PC-9 (cell line): ENCODE measurements around the gene EMC10. TPM values are rescaled to one million over a fixed set of nuclear protein-coding genes. Genes with fewer than 3 reads are reported as not detected.
A peak's percentile ranks its signal among the peaks of the same experiment; 100 is the strongest.

ENCODE experiments used
- BruUV-seq: library from RNA; stranded (reverse); fragments of 400-500 nt; replicated peaks from 2 replicates; lab custom pipeline; 2021; lab: Mats Ljungman, UMichigan
- CTCF ChIA-PET: fragments of 300-600 bp; sonication (Branson Sonifier 250); formaldehyde crosslinking; loops from one replicate; lab custom pipeline; 2022; ENCODE audit warnings: antibody characterized with exemption; lab: Charles Lee
- POLR2A ChIA-PET: fragments of 300-600 bp; sonication (Branson Sonifier 250); formaldehyde crosslinking; loops from one replicate; lab custom pipeline; 2022; ENCODE audit warnings: antibody characterized with exemption; ENCODE audit not compliant: unreplicated experiment; lab: Charles Lee
- DNase-seq, 2 experiments: peaks; one replicate each; pipeline versions ENCODE4 v3.0.0 to v3.0.0-alpha.2; 2015 to 2022; ENCODE audit warnings: mixed read lengths in 1 of 2
- H2AFZ ChIP-seq: fragments of 200-600 bp; sonication (generic); 2 replicates; pipeline ENCODE4 v1.8.1; 2017; ENCODE audit warnings: antibody characterized with exemption
- H3F3A ChIP-seq: fragments of 200-600 bp; sonication (generic); 2 replicates; pipeline ENCODE4 v1.8.1; 2017; ENCODE audit warnings: antibody characterized with exemption, mild to moderate bottlenecking, low read depth; ENCODE audit not compliant: insufficient read depth
- H3K27ac ChIP-seq: fragments of 200-600 bp; sonication (generic); 2 replicates; pipeline ENCODE4 v1.6.1; 2016; ENCODE audit warnings: mixed run types
- H3K27me3 ChIP-seq: fragments of 200-600 bp; sonication (generic); 2 replicates; pipeline ENCODE4 v1.6.1; 2016; ENCODE audit warnings: low read depth, mixed run types; ENCODE audit not compliant: insufficient read depth
- H3K36me3 ChIP-seq: fragments of 200-600 bp; sonication (generic); 2 replicates; pipeline ENCODE4 v1.6.1; 2016; ENCODE audit warnings: low read depth, mixed run types
- H3K4me1 ChIP-seq: fragments of 200-600 bp; sonication (generic); replicated peaks from 2 replicates; pipeline ENCODE4 v1.6.1; 2016; ENCODE audit warnings: mixed run types; ENCODE audit not compliant: insufficient read depth
- H3K4me2 ChIP-seq: fragments of 200-600 bp; sonication (generic); 2 replicates; pipeline ENCODE4 v1.6.1; 2017; ENCODE audit warnings: mixed run types
- H3K4me3 ChIP-seq: fragments of 200-600 bp; sonication (generic); 2 replicates; pipeline ENCODE4 v1.6.1; 2016; ENCODE audit warnings: mixed run types
- H3K79me2 ChIP-seq: fragments of 200-600 bp; sonication (generic); 2 replicates; pipeline ENCODE4 v1.6.1; 2017; ENCODE audit warnings: low read depth, mixed run types
- H3K9me2 ChIP-seq: fragments of 200-600 bp; sonication (generic); 2 replicates; pipeline ENCODE4 v1.8.1; 2017; ENCODE audit warnings: mild to moderate bottlenecking; ENCODE audit not compliant: insufficient read depth
- H3K9me3 ChIP-seq: fragments of 200-600 bp; sonication (generic); 2 replicates; pipeline ENCODE4 v1.8.1; 2016; ENCODE audit warnings: low read depth; ENCODE audit not compliant: insufficient read depth
- H4K20me1 ChIP-seq: fragments of 200-600 bp; sonication (generic); 2 replicates; pipeline ENCODE4 v1.8.1; 2017; ENCODE audit not compliant: insufficient read depth
- CTCF ChIP-seq: fragments of 200-600 bp; sonication (generic); conservative IDR thresholded peaks from 2 replicates; pipeline ENCODE4 v1.6.1; 2017; ENCODE audit warnings: mixed run types, antibody characterized with exemption, mild to moderate bottlenecking, moderate library complexity
- EZH2 ChIP-seq: fragments of 200-600 bp; sonication (generic); IDR thresholded peaks from 2 replicates; pipeline ENCODE4 v1.8.0; 2017; ENCODE audit warnings: antibody characterized with exemption, low read depth
- intact Hi-C: fragments of 100-400 bp; cut with micrococcal nuclease; formaldehyde crosslinking; loops from one replicate; pipeline ENCODE4 v1.10.0; 2022; ENCODE audit not compliant: unreplicated experiment
- total RNA-seq: library from RNA; stranded (reverse); gene quantifications from 2 replicates; pipeline ENCODE4 v1.2.3, GENCODE V29; 2021

Gene EMC10
- total RNA-seq, 1 experiment from 2014 or later = 118 TPM

DNA sequence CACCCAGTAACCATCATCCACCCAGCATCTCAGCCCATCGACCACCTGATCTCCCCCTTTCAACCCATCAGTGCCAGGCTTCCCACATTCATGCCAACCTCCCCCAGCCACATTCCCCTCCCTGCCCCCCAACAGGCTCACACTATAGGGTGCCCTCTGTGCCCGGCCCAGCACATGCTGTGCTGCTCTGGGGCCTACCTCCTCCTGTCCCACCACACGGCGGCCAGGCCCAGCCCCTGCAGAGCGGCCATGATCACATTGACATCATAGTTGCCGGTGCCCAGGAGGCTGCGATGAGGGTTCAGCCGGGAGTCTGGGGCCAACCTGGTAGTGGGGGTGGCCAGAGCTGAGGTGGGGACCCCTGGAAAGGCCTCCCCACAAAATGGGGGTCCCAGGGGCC is 31.1 kb downstream of the EMC10 start:
- Histone ChIP-seq H3K36me3 (no peaks in the 10 kb centered on the region), H3K27ac (no peak overlapping the region), H3K4me2 (no peak overlapping the region), H3K9me2 (no peaks in the 10 kb centered on the region), H3F3A (no peaks in the 10 kb centered on the region; the same call in 1 of the 2 replicates), H3K4me1 (peaks cover 6% of the 10 kb centered on the region), H3K4me3 (no peak overlapping the region), H3K79me2 (no peaks in the 10 kb centered on the region), H3K27me3 (no peaks in the 10 kb centered on the region), H4K20me1 (no peaks in the 10 kb centered on the region), H2AFZ (no peak overlapping the region), H3K9me3 (no peaks in the 10 kb centered on the region)
- CTCF ChIA-PET = no interaction called here
- intact Hi-C loops = no loop called here
- DNase-seq = no peak
- no TSS peak for BruUV-seq
- POLR2A ChIA-PET = no interaction called here
- TF ChIP-seq EZH2 (no peak), CTCF (no peak)

GRCh38 chr19:50508843-50509190 is 32.5 kb downstream of the EMC10 start:
- Histone ChIP-seq H4K20me1 (no peaks in the 10 kb centered on the region), H3K9me2 (no peaks in the 10 kb centered on the region), H3F3A (no peaks in the 10 kb centered on the region; the same call in 1 of the 2 replicates), H3K4me3 (no peak overlapping the region), H3K4me1 (peaks cover 6% of the 10 kb centered on the region), H3K36me3 (no peaks in the 10 kb centered on the region), H2AFZ (no peak overlapping the region), H3K4me2 (no peak overlapping the region), H3K79me2 (no peaks in the 10 kb centered on the region), H3K27ac (no peak overlapping the region), H3K9me3 (no peaks in the 10 kb centered on the region), H3K27me3 (no peaks in the 10 kb centered on the region)
- ChIA-PET CTCF (no interaction called here), POLR2A (no interaction called here)
- TF ChIP-seq CTCF (no peak), EZH2 (no peak)
- no peak for DNase-seq
- intact Hi-C loops = no loop called here
- BruUV-seq = TSS peak; percentile 71

DNA sequence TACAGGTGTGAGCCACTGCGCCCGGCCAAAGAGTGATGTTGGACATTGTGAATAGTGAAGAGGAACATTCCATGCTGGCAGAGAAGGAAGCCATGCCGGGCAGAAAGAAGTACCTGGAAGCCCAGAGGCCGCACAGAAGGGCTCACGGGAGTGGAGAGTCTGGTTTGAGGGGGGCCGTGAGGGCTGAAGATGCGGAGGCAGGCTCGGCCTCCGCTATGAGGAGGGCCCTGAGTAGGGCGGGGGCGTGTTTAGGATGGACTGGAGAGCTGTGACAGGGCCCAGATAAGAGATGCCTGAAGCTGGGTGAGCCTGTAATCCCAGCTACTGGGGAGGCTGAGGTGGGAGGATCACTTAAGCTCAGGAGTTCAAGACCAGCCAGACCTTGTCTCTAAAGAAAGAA is 33.1 kb downstream of the EMC10 start:
- Histone ChIP-seq H3K4me2 (no peak overlapping the region), H3F3A (no peaks in the 10 kb centered on the region; the same call in 1 of the 2 replicates), H3K27ac (no peak overlapping the region), H3K79me2 (no peaks in the 10 kb centered on the region), H3K4me3 (no peak overlapping the region), H3K36me3 (no peaks in the 10 kb centered on the region), H3K9me2 (no peaks in the 10 kb centered on the region), H4K20me1 (no peaks in the 10 kb centered on the region), H2AFZ (no peak overlapping the region), H3K4me1 (peaks cover 6% of the 10 kb centered on the region), H3K27me3 (no peaks in the 10 kb centered on the region), H3K9me3 (no peaks in the 10 kb centered on the region)
- no TSS peak for BruUV-seq
- intact Hi-C loops = no loop called here
- POLR2A ChIA-PET = interaction anchor here (0.6 kb wide), 1 partner anchor 645 kb away, joined by 3 read pairs; no protein-coding TSS in a partner anchor
- TF ChIP-seq EZH2 (no peak), CTCF (no peak)
- CTCF ChIA-PET = no interaction called here
- no peak for DNase-seq
